ENCODE results near the gene GYG2. TPM values are rescaled to one million over a fixed set of nuclear protein-coding genes. Genes with fewer than 3 reads are reported as not detected.

The GYG2 gene
- total and polyA plus RNA-seq, 2 of the 8 experiments (the other 6 are each of a cell fraction or from before 2014, with no cell fraction given): 52.8 to 65.3 TPM

DNA sequence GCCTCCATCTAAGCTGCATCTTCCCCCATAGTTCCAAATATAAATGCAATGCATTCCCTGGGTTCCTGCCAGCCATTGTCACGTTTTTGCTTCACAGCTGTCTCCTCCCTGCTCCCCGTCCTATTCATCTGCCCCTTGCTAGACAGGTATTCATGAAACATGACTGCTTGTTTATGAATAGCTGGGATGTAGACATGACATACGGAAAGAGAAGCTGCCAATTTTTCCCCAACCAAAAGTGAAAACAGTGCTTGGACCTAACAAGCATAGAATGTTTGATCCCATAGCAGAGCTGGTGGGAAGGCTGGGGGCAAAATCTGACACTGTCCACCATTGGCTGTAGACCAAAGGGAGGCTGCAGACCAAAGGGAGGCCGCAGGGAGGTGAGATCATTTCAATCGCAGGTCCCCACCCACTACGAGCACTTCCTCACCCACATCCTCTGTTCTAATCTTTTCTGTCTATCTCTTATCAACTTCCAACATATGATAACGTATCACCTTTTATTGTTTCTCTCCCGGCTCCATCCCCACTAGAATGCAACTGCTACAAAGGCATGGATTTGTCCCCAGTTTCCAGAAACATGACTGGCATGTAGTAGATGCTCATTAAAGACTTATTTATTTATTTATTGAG is 8.5 kb upstream of the GYG2 start:
- H3K9ac ChIP-seq (replicated peaks in 1 of 4; ENCODE audit: extremely low read depth in 1 of 4, low read depth in 3 of 4, low read length in 3 of 4): no peak overlapping the region
- no peak for FAIRE-seq
- no peak overlapping the region for H4K8ac ChIP-seq (ENCODE audit: extremely low read depth, insufficient read depth, low read length)
- H3K23me2 ChIP-seq (ENCODE audit: low read depth, low read length): no peaks in the 10 kb centered on the region
- H3K18ac ChIP-seq (ENCODE audit: extremely low read depth, low read length): no peak overlapping the region
- no peak overlapping the region for H4K5ac ChIP-seq (ENCODE audit: insufficient read length, low read depth, low read length)
- 85% methylated on average over 8 of the region's 8 CpGs; no CpG with 5 or more reads in 1 of the 2 experiments for WGBS, 2 experiments (ENCODE audit: extremely low coverage in 1 of 2, insufficient coverage in 1 of 2, insufficient read length in 1 of 2, insufficient replicate concordance in 2 of 2, low coverage in 1 of 2, low lambda C conversion rate in 2 of 2, missing lambda C conversion rate in 1 of 2)
- H4K91ac ChIP-seq (replicated peaks; ENCODE audit: insufficient read length, low read length): no peak overlapping the region
- H3K56ac ChIP-seq (replicated peaks; ENCODE audit: insufficient read length, low read depth, low read length): no peak overlapping the region
- H3K4me3 ChIP-seq (ENCODE audit: extremely low read depth in 1 of 4, insufficient read depth in 2 of 4, low read depth in 3 of 4, low read length in 4 of 4): no peak overlapping the region
- no peaks in the 10 kb centered on the region for H3K79me2 ChIP-seq (ENCODE audit: control insufficient read depth in 1 of 2, insufficient read depth in 2 of 2, low read length in 2 of 2)
- H3K27me3 ChIP-seq (replicated peaks in 1 of 4; ENCODE audit: control insufficient read depth in 3 of 4, extremely low read depth in 1 of 4, insufficient read depth in 3 of 4, low read length in 3 of 4): no peaks in the 10 kb centered on the region
- no peaks in the 10 kb centered on the region for H3K9me3 ChIP-seq (ENCODE audit: insufficient read depth in 2 of 2, low read depth in 1 of 2, low read length in 1 of 2)
- no peak overlapping the region for H2BK120ac ChIP-seq (replicated peaks; ENCODE audit: low read depth, low read length)
- H3K79me1 ChIP-seq (ENCODE audit: low read depth, low read length): no peaks in the 10 kb centered on the region
- H3K14ac ChIP-seq (ENCODE audit: insufficient read length): no peak overlapping the region
- ChIA-PET POLR2A (ENCODE audit: partially characterized antibody) (no interaction called here), CTCF (ENCODE audit: partially characterized antibody) (interaction anchor here (1.6 kb wide), 1 partner anchor 19 kb away, joined by 4 read pairs; no protein-coding TSS in a partner anchor)
- no peaks in the 10 kb centered on the region for H3K36me3 ChIP-seq (ENCODE audit: control insufficient read depth in 2 of 4, insufficient read depth in 4 of 4, low read length in 3 of 4)
- no peak overlapping the region for H3K27ac ChIP-seq (ENCODE audit: low read depth, low read length)
- no peak overlapping the region for H2BK12ac ChIP-seq (ENCODE audit: low read depth, low read length)
- H3K4ac ChIP-seq (replicated peaks; ENCODE audit: insufficient read length, low read depth, low read length): no peak overlapping the region
- H2BK15ac ChIP-seq (ENCODE audit: low read length): no peak overlapping the region
- no peak overlapping the region for H2AK5ac ChIP-seq (ENCODE audit: low read depth, low read length)
- H4K20me1 ChIP-seq (replicated peaks in 1 of 2; ENCODE audit: control insufficient read depth in 1 of 2, insufficient read depth in 2 of 2, low read length in 2 of 2): no peaks in the 10 kb centered on the region
- H2BK5ac ChIP-seq (ENCODE audit: low read depth, low read length): no peak overlapping the region
- no peak for DNase-seq (ENCODE audit: low read depth in 1 of 2, low spot score in 2 of 2)
- no peak overlapping the region for H3K23ac ChIP-seq (ENCODE audit: insufficient read length)
- no peak overlapping the region for H2AFZ ChIP-seq (ENCODE audit: low read length)
- H3K4me1 ChIP-seq (replicated peaks in 1 of 4; ENCODE audit: control insufficient read depth in 3 of 4, insufficient read depth in 4 of 4, low read length in 3 of 4): no peaks in the 10 kb centered on the region
- H3K4me2 ChIP-seq (ENCODE audit: insufficient read depth in 1 of 2, low read depth in 2 of 2, low read length in 2 of 2): no peak overlapping the region
- H2BK20ac ChIP-seq (ENCODE audit: low read length): no peak overlapping the region
- TF ChIP-seq RFX5 (IDR thresholded peaks at IDR 0.05; ENCODE audit: borderline replicate concordance, low read depth, low read length) (no peak), E2F6 (IDR thresholded peaks at IDR 0.05) (no peak), TBP (IDR thresholded peaks at IDR 0.05; ENCODE audit: low read depth, low read length) (no peak), CREB1 (IDR thresholded peaks at IDR 0.05) (no peak), BCL11A (IDR thresholded peaks at IDR 0.05; ENCODE audit: low read depth in 2 of 2, low read length in 2 of 2) (no peak), YY1 (IDR thresholded peaks at IDR 0.05; ENCODE audit: low read depth, low read length) (no peak), SP2 (IDR thresholded peaks at IDR 0.05; ENCODE audit: low read length) (no peak), RAD21 (IDR thresholded peaks at IDR 0.05 in 1 of 2, conservative IDR thresholded peaks at IDR 0.05 in 1 of 2; ENCODE audit: low read depth in 2 of 2, low read length in 2 of 2) (no peak), HDAC6 (IDR thresholded peaks at IDR 0.05; ENCODE audit: low read depth, low read length) (no peak)
